Activated CD8-positive, alpha-beta memory T cell treated with anti-CD3 and anti-CD28 coated beads, Interleukin-2, amount 50 U/mL, for 48 hours (primary cell): Measurements from ENCODE around the gene CFAP74.
"Not testable (repeated sequence)": the region's sequence is repeated elsewhere in the genome, so short reads cannot be mapped to it uniquely, and the experiment has no call there.

Experiments used
- DNase-seq: peaks from one replicate; pipeline ENCODE4 v3.0.0-alpha.2; 2020

CFAP74 gene

DNA sequence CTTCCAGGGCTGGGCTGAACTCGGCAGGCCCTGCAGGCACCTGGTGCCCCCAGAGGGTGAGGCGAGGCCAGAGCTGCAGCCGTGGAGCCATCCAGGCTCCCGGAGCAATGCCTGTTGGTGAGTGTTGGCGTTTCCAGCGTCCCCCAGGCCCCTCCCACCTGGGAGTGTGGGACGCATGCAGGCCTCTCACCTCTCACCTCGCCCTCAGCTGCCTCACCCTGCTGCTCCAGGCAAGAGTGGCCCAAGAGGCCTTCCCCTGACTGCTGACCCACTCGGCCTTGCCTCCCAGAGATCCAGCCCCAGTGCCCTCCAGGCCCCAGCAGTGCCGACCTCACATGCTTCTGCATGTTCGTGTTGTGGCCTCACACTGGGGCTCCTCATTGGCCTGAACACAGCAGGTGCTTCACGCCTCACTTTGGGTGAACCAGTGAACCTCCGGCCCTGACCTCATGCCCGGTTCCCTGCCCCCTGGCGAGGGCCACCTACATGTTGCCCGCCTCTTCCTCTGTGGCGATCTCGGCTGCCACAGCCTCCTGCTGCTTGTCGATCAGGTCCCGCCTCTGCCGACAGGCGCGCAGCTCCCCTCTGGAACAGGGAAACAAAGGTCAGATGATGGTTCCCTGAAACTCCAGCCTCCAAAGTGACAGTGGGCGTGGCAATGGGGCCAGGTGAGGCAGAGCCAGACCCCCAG lies 17.0 kb downstream of the CFAP74 start:
- no peak for DNase-seq

DNA sequence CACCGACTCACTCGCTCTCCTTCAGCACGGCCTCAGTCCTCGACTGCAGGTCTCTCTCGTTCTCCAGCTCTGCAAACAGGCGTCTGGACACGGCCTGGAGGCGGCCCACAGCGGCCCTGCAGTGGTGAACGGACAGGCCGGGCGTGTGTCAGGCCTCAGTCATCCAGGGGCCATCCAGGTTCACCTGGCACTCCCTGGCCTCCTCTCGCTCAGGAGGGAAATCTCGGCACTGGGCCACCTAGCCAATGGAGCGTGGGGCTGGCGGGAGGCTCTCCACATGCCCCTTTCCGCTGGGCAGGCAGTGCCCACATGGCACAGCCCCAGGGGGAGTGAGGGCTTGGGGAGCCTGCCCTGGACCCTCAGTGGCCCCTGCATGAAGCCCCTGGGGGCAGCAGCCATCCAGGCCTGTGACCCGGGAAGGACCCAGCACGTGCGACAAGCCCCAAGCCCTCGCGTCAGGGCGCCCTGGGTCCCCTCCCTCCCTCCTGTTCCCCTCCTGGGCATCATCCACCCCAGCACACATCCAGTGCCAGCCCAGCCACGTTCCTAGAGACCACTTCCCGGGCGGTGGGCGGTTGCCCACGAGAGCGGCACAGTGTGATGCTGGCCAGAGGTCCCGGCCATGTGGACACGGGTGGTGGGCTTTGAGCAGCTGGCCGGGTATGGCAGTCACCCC lies 18.1 kb downstream of the CFAP74 start:
- no peak for DNase-seq

DNA sequence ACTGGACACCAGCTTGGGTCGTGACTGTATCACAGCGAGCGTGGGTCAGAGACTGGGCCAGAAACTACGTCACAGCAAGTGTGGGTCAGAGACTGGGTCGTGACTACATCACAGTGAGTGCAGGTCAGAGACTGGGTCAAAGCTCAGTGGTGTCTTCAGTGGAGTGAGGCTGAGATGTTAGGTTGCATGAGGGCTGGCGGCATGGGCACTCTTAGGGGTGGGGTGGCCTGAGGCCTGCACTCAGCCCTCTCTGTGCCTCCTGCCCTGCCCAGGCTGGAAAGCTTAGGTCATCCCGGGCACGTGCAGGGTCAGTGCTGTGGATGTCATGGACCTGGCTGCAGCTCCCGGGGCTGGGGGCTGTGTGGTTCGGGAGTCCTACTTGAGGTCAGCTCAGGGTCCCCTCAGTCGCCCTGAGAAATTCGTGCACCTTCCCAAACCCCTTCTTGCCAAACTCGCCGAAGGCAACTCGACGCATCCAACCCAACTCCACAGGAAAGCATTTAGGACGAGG lies 19.0 kb downstream of the CFAP74 start:
- DNase-seq, result no peak

DNA sequence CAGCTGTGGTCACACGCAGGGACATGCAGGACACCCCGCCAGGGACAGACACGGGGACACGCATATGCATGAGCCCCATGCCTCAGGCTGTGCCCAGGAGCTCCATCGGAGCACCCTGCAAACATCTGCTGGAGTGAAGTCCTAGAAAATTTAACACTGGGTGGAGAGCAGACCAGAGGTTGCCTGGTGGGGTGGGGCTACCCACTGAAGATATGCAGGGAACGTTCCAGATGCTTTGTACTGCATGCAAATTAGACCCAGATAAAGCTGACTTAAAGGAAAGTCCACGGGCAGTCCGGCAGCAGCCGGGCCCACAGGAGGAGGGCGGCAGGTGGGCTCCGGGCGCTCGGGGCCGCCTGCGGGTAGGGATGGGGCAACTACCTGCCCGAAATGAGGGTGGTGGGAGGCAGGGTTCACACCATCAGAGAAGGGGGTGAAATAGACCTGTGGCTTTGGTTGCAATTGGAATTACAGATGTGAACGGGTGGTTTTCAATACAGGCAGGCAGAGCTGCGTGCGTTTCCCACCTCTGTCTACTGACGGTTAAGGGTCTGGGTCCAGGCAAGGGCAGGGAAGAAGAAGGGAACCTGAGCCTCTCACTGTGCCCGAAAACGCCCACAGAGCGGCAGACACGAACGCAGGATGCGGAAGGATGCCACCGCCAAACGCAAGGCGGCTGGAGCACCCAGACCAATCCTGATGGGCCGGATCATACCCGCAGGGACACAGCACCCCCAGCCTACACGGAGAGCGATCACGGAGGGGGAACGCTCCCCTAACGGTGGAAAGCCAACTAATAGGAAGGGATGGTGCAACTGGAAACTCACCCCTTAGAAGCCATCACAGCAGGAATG lies 21.0 kb downstream of the CFAP74 start:
- DNase-seq, result no peak

DNA sequence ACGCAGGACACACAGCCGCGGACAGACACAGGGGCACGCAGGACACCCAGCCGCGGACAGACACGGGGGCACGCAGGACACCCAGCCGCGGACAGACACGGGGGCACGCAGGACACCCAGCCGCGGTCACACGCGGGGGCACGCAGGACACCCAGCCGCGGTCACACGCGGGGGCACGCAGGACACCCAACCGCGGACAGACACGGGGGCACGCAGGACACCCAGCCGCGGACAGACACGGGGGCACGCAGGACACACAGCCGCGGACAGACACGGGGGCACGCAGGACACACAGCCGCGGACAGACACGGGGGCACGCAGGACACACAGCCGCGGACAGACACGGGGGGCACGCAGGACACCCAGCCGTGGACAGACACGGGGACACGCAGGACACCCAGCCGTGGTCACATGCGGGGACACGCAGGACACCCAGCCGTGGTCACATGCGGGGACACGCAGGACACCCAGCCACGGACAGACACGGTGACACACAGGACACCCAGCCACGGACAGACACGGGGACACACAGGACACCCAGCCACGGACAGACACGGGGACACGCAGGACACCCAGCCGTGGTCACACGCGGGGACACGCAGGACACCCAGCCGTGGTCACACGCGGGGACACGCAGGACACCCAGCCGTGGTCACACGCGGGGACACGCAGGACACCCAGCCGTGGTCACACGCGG lies 21.8 kb downstream of the CFAP74 start:
- DNase-seq, result not testable (repeated sequence)

DNA sequence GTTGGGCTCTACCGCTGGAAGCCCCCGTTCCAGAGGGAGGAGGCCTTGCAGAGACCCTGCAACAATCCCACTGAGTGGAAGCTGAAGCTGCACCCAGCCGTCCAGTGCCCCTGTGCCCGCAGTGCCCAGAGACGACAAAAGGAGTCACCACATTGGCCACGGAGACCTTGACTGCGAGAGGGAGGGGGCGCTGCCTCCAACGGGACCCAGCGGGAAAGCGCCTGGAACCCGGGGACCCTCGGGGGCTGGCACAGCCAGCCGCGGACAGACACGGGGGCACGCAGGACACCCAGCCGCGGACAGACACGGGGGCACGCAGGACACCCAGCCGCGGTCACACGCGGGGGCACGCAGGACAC lies 22.5 kb downstream of the CFAP74 start:
- DNase-seq, result no peak

DNA sequence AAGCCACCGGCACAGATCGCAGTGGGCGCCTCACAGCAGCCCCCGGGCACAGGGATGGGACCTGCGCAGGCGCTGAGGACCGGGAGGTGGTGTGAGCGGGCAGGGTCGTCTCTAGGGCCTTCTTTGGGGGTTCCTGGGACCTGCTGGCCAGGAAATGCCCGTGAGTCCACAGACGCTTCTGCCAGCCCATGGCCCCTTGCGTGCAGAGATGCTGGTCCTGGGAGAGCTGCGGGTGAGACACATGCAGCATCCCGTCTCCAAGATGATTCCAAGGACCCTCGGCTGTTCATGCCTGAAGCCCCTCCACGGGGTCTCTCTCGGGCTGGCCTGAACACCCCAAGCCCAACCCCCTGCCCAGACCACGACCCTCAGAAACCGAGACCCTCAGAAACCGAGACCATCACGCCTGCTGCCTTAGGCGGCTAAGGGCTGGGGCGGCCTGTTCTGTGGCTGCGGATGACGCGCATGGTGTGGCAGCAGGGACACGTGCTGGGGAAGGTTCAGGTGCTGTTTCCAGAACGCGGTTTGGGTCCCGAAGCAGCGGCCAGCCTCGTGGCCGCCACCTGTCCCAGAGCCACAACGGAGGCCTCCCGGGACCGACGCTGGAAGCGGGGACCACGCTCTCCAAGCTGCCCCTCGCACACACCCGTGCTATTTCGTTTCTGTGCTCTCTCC lies 23.0 kb downstream of the CFAP74 start:
- no peak for DNase-seq

DNA sequence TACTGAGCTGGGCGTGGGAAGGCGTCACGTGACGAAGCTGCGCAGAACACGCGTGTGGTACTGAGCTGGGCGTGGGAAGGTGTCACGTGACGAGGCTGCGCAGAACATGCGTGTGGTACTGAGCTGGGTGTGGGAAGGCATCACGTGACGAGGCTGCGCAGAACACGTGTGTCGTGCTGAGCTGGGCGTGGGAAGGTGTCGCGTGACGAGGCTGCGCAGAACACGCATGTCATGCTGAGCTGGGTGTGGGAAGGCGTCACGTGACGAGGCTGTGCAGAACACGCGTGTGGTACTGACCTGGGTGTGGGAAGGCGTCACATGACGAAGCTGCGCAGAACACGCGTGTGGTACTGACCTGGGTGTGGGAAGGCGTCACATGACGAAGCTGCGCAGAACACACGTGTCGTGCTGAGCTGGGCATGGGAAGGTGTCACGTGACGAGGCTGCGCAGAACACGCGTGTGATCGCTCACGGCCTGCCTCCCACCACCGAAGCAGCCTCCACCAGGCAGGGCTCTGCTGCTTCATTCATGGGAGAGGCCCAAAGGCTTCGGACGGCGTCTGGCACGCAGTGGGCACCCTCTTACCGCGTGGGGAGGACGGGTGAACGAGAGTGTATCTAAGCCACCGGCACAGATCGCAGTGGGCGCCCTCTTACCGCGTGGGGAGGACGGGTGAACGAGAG lies 24.0 kb downstream of the CFAP74 start:
- no peak for DNase-seq

DNA sequence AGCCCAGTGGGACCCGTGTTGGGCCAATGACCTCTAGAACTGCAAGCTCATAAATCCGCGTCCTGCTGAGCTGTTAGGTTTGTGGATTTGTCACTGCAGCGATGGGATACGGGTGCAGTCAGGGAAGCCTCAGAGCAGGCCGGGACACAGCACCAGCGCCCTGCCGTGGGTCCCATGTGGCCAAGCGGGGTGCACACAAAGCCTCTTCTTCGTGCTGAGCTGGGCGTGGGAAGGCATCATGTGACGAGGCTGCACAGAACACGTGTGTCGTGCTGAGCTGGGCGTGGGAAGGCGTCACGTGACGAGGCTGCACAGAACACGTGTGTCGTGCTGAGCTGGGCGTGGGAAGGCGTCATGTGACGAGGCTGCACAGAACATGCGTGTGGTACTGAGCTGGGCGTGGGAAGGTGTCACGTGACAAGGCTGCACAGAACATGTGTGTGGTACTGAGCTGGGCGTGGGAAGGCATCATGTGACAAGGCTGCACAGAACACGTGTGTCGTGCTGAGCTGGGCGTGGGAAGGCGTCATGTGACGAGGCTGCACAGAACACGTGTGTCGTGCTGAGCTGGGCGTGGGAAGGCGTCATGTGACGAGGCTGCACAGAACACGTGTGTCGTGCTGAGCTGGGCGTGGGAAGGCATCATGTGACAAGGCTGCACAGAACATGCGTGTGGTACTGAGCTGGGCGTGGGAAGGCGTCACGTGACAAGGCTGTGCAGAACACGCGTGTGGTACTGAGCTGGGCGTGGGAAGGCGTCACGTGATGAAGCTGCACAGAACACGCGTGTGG lies 24.7 kb downstream of the CFAP74 start:
- DNase-seq, result not testable (repeated sequence)

DNA sequence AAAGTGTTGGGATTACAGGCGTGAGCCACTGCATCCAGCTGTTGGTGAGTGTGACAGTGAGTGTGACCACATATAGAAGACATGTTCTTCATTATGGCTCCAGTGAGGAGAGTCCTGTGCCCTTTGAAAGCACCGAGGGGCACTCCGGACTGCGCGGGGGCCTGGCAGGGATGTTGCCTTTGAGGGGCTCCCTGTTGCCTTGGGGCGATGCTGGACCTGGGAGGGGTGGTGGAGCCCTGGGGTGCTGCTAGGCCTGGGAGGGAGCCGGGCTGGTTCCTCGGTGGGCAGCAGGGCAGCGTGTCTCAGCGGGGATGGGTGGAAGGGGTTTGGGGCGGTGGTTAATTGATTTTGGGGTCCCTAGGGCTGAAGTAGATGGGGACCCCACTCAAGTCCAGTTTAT lies 25.5 kb downstream of the CFAP74 start:
- no peak for DNase-seq

DNA sequence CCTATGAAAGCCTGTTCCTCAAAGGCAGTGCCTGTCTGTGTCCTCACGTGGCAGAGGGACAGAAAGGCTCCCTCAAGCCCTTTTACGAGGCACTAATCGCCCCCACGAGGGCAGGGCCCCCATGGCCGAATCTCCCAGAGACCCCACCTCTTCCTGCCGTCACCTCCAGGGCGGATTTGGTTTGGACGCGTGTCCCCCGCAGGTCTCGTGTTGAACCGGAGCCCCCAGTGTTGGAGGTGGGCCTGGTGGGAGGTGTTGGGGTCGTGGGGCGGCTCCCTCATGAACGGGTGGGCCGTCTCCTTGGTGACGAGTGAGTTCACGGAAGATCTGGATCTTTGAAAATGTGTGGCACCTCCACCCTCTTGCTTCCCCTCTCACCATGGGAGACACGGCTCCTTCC lies 27.6 kb downstream of the CFAP74 start:
- DNase-seq, result no peak

DNA sequence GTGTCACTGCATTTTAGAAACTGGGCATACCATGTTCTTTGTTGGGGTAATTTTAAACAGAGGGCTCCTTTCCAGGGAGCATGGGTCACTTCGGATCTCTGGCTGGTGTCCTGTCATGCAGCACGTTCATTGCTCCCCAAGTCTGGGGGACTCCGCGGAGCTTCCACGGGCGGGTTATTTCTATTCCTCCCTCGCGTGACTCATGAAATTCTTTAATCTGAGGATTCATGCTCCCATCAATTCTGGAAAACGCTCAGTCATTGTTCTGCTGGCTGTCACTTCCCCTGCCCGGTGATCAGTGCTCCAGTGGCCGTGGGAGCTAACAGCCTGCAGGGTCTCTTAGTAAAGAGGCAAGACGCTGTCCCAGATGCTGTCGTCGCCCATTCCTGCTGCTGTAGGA lies 28.1 kb downstream of the CFAP74 start:
- no peak for DNase-seq

DNA sequence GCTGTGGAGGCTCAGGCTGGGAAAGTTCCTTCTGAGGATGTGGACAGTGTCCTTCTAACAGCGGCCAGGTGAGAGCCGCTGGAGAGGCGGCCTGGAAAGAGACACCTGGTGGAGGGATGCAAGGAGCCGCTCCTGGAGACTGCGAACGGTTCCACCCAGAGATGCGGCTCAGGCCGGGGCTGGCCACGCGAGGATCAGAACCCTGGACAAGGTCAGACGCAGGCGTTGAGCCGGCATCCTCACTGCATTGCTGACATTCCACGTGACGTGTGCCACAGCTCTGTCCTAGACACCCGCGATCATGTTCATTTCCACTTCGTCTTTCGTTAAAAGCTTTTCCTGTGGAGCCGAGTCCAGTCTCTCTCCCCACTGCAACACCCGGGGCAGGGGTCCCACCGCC lies 28.8 kb downstream of the CFAP74 start:
- no peak for DNase-seq

DNA sequence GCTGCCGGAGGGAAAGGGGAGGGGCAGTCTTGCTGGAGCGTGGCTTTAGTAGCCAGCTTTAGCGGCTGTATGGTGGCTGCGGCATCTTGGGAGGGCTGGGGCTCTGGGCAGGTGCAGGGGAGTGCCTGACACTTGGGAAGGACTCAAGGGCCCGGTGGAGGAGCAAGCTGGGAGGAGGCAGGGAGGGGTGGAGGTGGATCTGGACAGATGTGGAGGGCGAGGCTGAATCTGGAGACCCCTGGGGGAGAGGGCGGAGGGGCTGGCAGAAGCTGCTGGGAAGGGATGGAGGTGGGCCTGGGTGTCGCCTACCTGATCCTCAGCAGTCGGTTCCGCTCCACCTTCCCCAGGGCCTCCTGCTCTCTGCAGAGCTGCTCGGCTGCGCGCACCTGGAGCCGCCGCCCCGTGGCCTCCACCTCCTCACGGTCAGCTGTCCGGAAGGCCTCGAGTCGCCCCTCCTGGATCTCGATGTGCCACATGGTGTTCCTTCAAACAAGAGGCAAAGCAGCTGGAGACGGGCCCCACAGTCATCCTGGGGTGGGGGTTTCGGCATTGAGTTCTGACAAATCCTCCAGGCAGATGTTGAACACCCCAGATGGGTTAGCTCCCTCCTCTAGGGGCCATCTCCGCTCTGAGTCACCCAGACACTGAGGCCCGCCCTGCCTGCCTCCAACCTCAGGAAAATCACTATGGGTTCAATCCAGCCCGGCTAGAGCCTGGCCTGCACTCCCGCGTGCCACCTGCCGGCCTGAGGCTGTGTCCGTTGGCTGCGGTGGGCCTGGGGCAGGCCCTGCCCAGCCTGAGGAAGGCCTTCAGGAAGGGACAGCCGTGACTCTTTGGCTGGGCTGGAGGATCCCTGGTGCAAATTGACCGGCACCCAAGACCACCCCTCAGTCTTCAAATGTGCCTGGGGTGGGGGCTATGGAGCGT lies 29.6 kb downstream of the CFAP74 start:
- no peak for DNase-seq

DNA sequence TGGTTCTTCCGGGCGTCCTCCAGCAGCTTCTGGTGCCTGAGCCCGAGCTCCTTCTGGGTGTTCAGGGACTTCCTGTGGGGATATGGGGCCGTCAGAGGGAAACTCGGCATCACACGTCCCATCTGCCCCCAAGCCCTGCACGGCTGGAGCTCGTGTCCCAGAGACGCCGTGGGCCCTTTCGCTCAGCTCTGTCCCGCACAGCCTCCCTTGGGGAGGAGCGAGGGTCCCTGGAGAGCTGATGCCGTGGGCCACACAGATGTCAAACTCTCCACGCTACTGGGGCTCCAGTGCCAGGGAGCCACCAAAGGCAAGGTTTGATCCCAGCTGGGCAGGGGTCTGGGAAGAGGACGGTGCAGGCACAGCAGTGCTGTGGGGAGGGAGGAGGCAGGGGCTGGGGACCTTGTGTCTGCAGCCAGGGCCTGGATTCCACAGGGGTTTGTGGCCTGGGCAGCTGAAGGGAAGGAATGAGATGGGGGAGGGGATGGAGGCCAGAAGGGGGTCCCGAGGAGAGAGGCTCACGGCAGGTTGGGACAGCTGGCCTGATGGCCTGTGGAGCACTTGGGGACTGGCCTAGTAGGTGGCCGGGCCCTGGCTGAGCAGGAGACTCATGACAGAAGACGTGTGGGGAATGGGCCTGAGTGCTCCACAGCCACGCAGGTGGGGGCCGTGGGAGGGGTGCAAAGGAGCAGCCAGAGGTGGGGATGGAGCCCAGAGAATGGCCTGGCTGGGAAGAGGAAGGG lies 30.4 kb downstream of the CFAP74 start:
- no peak for DNase-seq

DNA sequence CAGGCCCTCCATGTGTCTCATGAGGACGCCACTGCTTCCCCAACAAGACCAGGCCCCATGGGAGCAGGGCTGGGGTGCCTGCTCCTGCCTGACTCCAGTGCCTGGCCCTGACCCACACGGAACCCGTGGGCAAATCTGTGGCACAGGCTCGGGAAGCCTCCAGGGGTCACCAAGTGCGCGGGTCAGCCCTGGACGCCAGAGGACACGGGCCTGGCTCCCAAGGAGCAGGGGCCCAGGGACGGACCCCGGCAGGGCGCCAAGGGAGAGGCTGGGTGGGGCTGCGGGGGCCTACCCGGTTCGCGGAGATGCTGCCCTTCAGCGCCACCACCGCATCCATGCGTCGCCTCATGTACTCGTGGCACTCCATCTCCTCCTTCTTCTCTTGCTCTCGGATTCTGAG lies 31.9 kb downstream of the CFAP74 start:
- DNase-seq, result no peak

DNA sequence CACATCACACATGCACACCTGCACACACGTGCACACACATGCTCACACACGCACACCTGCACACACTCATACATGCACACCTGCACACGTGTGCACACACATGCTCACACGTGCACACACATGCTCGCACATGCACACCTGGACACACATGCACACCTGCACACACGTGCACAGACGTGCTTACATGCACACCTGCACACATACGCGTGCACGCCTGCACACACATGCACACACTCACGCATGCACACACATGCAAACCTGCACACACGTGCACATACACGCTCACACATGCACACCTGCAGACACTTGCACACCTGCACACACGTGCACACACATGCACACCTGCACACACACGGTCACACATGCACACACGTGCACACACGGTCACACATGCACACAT lies 32.6 kb downstream of the CFAP74 start:
- no peak for DNase-seq

DNA sequence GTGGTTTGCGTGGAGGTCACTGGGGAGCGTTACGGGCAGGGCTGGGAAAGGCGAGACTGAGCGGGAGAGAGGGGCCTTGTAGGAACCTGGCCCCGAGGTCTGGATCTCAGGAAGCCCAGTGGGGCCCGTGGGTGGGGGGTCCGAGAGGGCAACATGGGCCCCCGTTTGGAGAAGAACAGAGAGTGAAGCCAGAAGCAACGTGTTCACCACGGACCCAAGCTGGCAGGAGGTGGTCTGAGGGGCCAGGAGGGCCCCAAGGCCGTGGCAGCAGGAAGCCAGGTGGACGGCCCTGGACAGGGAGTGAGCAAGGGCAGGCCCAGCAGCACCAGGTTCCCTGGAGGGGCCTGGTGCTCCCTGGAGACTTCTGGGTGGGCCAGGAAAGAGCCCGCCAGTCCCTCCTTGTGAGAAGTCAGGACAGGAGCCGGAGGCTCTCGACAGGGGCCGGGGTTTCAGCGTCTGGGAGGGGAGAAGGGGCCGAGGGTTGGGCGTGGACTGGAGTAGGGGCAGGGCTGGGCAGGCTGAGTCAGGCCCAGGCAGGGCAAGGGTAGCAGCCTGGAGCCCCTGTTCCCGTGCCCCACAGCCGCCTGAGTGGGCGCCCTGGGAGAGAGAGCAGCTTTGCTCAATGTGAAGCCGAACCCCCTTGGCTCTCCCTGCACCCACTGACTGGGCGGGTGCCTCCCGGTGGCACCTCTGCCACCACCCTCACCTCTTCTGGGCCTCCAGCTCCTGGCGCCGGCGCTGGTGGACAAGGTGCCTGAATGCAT lies 33.5 kb downstream of the CFAP74 start:
- no peak for DNase-seq
